ENCODE data around the gene WNT9A. TPM values are rescaled to one million over a fixed set of nuclear protein-coding genes. Genes with fewer than 3 reads are reported as not detected.

The WNT9A gene
- total RNA-seq, 1 donor from 2014 or later = 2.7 TPM

DNA sequence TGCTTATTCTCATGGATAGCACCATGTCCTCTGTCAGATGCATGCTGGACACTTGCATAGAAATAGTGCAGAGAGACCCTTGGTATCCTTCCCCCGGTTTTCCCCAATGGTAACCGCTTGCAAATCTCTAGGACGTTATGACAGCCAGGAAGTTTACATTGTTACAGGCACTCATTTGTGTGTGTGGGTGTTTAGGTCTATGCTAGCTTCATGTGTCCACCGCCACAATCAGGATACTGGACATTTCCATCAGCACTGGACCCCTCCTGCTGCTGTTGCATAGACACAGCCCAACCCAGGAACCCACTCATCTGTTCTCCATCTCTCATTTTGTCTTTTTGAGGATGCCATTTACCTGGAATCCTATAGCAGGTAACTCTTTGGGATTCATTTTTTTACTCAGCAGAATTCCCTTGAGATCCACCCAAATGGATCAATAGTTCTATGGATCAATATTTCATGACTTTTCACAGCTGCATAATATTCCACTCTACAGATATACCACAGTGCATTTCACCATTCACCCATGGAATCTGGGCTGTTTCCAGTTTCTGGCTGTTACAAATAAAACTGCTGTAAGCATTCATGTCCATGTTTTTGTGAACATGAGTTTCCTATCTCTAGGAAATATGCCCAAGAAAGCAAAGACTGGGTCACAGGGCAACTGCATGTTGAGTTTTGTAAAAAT, 6.6 kb upstream of the WNT9A start:
- DNase-seq (ENCODE audit: low spot score) = no peak

DNA sequence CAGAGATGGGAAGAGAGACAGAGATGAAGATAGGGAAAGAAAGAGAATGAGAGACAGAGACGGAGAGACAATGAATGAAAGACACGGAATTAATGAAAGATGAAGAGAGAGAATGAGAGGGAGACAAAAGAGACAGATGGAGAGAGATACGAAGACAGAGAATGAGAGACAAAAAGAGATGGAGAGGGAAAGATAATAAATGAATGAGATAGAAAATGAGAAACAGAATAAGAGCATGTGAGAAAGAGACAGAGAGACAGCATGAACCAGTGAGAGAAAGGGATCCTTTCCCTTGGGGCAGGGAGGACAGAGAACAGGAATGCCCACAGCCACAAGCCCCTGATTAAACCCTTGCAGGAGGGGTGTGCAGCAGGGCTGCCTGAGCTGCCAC, 5.3 kb upstream of the WNT9A start:
- DNase-seq (ENCODE audit: low spot score) = no peak

DNA sequence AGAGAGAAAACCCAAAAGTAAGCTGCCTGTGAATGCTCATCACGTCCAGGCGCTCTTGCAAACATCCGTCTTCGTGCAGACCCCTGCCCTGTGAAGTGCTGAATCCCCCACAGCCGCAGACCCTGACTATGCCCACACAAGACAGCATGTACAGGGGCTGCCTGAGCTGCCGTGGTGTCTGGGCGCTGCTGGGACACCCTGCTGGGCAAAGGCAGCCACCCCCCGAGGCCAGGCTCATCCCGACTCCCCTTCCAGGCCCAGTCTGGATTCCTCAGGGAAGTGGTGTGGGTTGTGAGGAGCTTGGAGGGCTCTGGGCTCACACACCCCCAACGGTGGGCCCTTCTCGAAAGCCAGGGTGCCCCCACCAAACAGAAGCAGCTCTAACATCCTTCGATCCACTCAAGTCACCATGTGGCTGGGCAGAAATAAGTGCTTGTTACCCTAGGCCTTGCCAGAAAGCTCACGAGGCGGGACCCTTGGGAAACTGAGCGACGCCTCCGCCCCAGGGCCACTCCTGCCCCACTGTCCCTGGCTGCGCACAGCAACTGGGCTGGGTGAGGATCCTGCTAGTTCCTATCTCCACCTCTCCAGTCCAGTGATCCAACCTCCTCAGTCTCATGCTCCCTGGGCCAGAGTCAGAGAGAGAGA, 4.8 kb upstream of the WNT9A start:
- DNase-seq (ENCODE audit: low spot score) = peak; percentile 31

DNA sequence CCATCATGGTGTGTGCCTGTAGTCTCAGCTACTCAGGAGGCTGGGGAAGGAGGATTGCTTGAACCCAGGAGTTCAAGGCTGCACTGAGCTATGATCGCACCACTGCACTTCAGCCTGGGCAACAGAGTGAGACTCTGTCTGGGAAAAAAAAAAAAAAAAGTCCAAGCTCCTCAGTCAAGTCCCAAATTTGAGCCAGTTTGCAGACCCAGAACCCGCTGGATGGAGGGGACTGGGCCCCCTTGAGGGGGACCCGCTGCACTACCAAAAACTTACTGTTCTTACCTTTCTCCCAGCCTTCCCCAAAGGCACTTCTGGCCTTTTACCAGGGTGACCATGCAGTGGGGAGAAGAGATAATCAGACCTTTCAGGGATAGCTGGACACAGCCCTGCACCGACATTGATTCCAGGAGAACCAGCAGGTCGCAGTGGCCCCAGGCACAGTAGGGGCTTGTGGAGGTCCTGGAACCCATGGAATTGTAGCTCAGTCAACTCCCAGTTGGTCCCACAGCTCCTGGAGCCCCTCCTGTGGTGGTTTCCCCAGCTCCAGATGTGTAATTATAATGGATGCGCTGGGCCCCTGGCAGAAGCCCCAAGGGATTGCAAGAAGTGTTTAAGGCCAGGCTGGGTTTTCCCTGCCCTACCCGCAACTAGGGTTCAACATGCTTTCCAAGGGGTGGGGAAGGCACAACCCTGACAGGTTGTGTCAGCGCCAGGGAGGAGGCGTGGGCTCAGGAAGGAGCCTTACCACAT, 4.1 kb upstream of the WNT9A start:
- DNase-seq (ENCODE audit: low spot score) = peak; percentile 24

DNA sequence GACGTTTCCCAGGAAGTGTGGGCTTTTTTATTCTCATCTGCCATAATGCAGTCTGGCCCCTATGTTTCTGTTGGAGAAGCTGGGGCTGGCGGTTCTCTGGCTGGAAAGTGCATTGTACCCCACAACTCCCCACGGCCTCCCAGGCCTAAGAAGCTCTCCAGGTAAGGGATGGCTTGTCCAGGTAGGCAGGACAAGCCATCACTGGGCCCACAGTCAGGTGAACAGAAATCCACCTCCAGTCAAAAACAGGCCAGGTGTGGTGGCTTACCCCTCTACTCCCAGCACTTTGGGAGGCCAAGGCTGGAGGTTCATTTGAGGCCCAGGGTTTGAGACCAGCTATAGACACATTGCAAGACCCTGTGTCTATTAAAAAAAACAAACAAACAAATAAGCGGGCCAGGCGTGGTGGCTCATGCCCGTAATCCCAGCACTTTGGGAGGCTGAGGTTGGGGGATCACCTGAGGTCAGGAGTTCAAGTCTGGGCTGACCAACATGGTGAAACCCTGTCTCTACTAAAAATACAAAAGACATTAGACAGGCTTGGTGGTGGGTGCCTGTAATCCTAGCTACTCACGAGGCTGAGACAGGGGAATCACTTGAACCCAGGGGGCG, 3.1 kb upstream of the WNT9A start:
- peak; percentile 40 for DNase-seq (ENCODE audit: low spot score)

DNA sequence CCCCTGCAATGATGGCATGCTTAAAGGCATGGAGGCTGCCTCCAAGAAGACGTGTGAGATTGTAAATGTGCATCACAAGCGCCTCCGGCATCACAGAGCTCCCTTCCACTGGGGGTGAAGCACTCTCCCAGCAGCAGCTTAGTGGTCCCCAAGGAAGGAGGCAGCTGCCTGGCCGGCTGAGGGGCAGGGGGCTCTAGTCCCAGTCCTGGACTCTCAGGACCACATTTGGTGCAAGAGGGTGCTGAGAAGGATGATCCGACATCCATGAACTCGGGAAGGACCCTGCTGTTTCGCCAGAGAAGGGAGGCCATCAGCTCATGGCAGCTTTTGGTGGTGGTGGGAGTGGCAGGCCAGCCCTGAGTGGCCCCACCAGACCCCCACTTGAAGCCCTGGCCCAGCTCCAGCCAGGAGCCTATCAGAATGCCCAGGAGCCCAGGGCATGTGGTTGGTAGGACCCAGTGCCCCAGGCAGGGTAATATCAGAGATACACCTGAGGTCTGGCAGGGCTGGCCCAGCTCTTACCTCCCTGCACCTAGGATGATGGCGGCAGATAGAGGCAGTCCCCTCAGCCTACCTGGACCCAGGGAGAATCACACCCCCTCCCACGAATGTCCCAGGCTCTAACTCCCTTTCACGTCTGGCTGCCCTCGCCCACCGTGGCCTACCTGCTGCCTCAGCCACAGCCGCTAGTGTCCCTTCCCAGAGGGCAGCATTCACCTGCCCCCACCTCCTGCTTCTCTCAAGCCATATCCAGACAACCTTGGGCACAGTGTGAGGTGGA, 2.4 kb upstream of the WNT9A start:
- DNase-seq (ENCODE audit: low spot score) = peak; percentile 39

DNA sequence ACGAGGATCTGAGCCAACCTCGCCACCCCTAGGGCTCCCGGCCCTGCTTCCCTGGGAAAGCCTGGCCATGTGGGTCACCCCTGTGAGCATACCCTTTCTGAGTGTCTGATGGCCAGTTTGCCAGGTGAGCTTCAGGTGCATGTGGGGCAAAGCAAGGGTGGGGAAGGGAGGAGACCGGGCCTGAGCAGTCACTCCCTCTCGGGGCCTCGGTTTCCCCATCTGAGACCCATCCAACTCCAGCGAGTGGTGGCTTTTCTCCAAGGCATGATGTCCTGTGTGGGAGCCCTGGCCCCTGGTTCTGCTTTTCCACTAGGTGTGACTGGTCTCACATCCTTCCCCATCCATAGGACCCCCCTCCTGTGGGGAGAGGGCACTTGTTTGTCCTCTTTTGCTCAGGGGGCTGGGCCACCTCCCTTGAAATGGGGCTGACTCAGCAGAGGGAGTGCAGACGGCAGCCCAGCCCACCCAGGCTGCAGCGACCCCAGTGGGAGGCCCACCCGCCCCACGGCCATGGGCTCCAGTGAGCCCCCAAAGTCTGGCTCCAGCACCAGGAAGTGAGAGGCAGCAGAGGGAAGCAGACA, 1.7 kb upstream of the WNT9A start:
- DNase-seq (ENCODE audit: low spot score) = peak; percentile 40

DNA sequence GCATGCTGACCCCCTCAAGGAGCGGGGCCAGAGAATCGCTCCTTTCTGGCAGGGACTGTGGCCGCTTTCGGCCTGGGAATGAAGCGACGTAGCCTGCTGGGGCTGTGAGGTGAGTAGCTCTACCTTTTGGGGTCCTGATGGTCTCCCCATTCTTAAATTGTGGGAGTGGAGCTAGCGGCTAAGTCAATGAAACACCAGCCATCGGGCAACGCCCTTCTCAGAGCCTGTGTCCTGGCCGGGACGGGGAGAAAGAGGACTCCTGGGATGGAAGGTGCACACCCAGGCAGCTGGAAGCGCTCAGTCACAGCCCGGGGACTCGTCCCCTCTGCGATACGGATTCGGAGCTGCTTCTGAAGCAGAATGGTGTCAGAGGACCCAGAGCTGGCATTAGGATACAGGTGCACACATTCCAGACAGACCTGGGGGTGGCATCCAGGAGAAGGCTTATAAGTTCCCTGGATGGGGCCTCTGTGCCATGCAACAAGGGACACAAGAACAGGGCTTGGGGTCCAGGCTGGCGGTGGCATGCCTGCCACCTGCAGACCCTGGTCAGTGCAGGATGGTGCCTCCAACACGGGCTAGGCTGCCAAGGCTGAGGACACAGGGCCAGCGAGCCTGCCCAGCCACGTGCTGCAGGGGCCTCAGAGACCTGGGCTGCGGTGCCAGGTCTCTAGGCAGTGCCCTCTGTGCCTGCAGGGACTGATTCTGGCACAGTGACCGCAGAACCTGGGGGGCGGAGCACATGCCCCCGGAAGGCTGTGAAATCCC, 945 bp upstream of the WNT9A start:
- peak; percentile 42 for DNase-seq (ENCODE audit: low spot score)

DNA sequence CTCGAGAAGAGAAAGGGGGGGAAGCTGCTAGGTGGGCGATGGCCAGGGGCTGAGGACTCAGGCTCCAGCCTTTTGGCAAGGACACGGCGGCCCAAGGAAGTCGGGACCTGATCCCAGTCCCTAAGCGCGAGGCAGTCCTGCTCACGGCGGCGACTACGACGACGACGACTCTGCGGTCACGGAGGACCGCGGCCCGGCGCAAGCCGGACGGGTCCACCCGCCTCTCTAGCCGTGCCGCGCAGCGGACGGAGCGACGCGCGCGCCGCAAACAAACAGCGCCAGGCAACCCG, 401 bp downstream of the WNT9A start:
- peak; percentile 45 for DNase-seq (ENCODE audit: low spot score)

DNA sequence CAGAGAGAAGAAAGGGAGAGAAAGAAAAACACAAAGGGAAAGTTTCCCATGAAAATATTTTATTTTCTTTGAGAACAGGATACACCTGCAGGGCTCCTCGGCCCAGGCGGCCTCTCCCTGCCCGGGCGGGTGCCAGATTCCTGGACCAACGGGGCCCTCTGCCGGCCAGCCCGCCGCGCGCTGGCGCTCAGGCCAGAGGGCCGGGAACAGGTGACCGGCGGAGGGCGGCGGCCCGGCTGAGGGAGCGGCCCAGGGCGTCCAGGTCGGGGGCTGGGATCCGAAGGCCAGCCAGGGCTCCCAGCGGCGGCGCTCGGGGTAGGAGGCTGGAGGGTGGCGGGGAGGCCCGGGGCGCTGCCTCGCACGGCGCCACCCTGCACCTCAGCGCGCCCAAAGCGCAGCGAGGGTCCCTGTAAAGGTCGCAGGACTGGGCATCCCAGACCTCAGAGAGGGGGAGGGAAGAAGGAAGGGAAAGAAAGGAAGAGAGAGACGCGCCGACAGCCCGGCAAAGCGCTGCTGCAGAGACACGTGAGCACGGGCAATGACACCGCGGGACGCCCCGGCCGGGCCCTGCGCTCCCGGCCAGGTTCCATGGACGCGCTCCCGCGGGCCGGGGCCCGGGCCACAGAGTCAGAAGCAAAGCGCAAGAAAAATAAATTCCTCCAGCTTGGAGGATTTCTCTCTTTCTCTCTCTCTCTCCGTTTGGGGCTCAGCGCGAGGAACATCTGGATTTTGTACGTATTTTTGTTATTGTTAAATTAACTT, 927 bp downstream of the WNT9A start:
- peak; percentile 84 for DNase-seq (ENCODE audit: low spot score)

DNA sequence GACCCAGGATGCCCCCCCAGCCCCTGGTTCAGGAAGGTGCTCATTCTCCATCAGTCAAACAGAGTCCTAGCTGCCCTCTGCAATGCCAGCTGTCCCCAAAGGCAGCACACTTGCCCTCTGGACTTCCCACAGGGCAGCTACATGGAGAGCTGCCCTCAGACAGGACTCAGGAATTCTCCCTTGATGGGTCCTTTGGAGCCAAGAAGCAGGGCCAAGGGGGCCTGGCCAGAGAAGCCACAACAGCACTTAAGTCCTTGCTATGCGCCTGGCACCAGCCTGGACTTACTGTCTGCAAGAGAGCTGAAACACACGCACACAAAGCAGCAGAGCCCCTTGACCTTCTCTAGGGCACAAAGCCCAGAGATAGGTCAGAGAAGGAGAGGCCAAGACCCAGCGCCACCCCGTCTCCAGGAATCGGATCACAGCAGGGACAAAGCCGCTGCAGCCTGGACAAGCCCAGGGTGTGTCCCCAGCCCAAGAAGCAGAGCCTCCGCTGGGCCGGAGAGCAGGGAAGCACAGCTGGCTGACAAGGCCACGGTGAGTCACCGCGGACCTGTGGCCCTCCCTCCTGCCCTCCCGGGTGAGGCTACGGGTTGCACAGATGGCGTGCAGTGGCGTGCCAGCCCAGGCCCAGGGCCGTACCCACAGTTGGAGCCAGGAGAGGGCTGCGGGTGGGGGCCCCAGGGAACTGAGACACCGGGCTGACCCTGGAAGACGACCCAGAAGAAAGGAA, 1.7 kb downstream of the WNT9A start:
- peak; percentile 86 for DNase-seq (ENCODE audit: low spot score)

DNA sequence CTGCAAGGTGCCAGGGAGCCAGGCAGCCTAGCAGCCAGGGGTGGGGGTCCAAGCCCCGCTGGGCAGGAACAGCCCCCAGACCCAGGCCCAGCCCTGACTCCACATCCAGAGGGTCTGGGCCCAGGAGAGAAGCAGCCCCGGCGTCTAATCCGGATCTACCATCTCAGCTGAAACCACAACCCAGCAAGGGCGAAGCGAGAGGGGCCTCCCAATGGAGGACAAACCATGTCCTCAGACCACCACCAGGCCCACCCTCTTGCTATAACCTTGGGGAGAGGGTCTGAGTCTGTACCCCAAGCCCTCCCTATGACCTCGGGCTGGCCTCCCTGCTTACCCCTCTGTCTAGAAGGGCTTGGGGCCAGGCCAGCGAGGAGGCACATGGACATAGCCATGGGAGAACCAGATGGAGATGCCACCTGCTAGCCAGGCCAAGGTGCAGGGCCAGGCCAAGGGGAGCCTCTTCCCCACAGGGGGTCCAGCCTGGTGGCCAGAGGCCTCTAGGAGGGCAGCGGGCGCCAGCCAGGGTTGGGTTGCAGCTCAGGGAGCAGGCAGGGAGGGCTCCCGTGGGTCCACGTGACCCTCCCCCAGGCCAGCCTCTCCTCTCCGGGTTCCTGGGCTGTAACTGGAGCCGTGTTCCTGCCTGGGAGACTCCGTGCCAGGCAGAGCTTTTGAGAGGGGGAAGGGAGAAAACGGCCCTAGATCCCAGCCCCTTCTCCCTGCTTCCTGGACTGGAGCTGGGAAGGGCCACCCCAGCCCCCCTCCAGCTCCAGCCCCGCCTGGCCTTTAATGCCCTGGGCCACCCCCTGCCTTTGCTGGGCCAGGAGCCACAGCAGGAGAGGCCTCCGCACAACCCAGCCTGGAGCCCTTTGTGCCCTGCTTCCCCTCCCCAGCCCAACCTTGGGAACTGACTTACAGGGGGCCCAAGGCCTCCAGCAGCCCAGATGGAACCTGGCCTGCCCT, 2.5 kb downstream of the WNT9A start:
- no peak for DNase-seq (ENCODE audit: low spot score)

DNA sequence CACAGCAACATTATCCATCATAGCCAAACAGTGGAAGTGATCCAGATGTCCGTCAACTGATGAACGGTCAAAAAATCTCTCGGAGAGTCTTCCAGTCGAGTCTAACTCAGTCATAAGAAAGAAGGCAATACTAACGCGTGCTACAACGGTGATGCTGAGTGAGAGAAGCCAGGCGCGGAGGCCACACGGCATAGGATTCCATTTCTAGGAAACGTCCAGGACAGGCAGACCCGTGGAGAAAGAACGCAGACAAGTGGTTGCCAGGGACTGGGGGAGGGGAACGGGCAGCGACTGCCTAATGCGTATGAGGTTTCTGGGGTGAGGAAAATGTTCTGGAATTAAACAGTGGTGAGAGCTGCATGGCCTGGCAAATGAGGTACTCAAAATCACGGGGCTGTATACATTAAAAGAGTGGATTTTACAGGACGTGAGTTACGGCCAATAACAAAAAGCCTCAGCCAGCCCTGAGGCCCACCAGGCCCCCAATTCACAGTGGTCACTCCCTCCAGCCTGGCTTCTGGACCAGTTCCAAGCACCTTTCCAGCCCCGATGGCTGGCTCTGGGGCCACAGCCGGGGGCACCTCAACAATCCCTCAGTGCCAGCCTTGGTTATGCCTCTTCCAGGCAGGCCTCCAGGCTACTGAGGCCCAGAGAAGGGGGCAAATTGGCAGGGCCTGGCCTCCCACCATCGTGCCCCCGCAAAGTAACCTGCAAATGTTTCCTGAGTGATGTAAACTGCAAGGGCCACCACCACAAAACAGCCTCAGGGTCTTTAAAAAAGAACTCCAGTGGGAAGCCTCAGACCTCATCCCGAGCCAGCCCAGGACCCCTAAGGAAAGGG, 3.4 kb downstream of the WNT9A start:
- DNase-seq (ENCODE audit: low spot score) = no peak

DNA sequence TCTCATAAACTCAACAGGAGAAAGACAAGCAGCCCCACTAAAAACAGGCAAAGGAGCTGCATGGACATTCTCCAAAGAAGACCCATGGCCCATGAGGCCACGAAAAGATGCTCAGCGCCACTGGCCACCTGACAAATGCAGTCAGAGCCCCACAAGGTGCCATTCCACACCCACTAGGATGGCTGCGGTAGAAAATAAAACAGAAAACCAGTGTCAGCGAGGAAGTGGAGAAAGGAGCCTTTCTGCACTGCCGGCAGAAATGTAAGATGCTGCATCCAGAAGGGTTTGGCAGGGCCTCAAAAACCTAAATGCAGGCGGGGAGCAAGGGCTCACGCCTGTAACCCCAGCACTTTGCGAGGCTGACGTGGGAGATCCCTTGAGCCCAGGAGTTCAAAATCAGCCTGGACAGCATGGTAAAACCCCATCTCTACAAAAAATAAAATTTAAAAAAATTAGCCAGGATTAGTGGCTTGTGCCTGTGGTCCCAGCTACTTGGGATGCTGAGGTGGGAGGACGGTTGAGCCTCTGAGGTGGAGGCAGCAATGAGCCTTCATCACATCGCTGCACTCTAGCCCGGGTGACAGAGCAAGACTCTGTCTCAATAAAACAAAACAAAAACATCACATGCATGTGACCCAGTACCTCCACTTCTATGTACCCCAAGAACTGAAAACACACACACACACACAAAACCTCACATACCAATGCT, 4.2 kb downstream of the WNT9A start:
- DNase-seq (ENCODE audit: low spot score) = no peak

DNA sequence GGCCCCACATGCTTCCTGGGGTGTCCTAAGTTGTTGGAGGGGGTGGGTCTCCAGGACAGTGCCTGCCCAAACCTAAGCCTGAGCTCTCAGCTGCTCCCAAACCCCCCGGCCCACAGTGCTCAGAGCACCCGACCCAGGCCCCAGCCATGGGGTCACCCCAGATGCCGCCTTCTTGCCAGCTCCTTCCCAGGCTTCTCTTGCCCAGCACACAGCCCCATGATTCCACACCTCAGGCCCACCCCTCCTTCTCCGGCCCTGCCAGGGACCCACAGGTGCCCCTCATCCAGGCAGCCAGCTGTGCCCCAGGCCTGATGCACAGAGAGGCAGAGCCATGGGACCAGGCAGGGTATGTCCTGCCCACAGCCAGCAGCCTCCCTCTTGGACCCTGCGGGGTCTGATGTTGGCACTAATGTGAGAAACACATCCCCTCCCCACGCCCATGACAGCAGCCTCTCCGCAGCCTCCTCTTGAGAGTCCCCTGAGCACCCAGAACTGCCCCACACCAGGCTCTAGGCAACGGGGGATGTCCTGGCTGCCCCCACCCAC, 4.9 kb downstream of the WNT9A start:
- DNase-seq (ENCODE audit: low spot score) = no peak

DNA sequence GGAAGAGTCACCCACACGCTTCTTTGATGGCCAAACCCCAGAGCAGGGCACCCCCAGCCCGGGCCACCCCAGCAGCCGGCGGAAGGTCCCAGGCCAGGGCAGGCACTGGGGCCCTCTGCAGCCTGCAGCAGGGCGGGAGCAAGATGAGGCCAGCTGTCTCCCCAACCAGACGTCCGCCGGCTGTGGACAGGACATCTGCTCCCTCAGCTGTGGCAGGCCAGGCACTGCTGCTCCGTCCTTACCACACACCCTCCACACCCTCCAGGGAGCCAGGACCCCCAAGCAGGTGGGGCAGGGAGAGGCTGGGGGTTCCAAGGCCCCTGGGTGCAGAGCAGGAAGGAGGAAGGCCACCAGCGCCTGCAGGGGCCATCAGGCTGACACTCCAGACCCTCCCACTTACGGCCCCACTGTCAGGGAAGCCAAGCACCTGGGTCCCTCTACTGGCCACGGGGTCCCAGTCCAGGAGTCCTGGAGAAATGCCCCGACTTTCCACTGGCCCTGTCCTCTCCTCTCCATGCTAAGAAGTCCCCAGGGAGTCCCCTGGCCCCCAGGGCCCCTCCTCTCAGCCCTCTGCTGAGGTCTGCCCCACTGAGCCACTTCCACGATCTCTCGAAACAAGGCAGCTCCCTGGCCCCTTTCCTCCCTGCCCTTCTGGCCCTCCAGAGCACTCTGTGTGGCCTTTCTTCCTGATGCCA, 5.6 kb downstream of the WNT9A start:
- DNase-seq (ENCODE audit: low spot score) = peak; percentile 41

All from ureter (tissue), 1 donor.